Fibroblast of villous mesenchyme (primary cell): ENCODE results near the gene IFI16. TPM values are rescaled to one million over a fixed set of nuclear protein-coding genes. Genes with fewer than 3 reads are reported as not detected.

Experiments used
- DNase-seq: peaks from one replicate; pipeline ENCODE4 v3.0.0-alpha.2; 2010; ENCODE audit warnings: low read depth
- H3K4me3 ChIP-seq: 2 replicates; pipeline ENCODE4 v1.5.1; 2011; ENCODE audit warnings: low read depth, mild to moderate bottlenecking, low read length
- total RNA-seq: library from RNA; depleted of rRNA; stranded (reverse); fragments of >200 nt; gene quantifications from 2 replicates; pipeline ENCODE4 v1.2.3, GENCODE V29; 2012
- TF ChIP-seq, protein P1 (sequence below): IDR thresholded peaks from 2 replicates; pipeline ENCODE4 v1.5.1; 2012; ENCODE audit warnings: low read depth, mild to moderate bottlenecking, low read length; ENCODE audit not compliant: insufficient read depth

IFI16 gene
- total RNA-seq, result 59.9 and 60.5 TPM in 2 replicates

DNA sequence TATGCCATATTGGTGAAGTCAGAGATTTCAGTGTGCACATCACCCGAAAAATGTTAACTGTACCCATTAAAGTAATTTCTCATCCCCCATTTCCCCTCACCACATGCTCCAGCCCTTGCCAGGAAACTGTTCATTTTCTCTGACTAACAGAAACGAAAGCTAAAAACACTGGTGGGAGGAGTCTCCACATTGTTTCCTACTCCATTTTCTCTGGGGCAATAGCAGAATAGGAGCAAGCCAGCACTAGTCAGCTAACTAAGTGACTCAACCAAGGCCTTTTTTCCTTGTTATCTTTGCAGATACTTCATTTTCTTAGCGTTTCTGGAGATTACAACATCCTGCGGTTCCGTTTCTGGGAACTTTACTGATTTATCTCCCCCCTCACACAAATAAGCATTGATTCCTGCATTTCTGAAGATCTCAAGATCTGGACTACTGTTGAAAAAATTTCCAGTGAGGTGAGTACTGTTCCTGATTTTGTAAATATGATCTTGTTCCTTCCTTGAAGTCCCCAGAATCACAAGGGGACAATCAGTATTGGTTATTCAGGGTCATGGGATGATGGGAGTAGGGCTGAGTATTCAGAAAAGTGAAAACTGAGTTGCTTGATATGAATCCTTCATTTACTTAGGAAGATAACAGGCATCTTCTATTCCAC, at the start of gene IFI16:
TSS of gene IFI16 (plus strand) at position 204 of the 658 bp plus-strand sequence. CDS start 4,774 bp downstream, outside the sequence.
- TF ChIP-seq, protein P1, sequence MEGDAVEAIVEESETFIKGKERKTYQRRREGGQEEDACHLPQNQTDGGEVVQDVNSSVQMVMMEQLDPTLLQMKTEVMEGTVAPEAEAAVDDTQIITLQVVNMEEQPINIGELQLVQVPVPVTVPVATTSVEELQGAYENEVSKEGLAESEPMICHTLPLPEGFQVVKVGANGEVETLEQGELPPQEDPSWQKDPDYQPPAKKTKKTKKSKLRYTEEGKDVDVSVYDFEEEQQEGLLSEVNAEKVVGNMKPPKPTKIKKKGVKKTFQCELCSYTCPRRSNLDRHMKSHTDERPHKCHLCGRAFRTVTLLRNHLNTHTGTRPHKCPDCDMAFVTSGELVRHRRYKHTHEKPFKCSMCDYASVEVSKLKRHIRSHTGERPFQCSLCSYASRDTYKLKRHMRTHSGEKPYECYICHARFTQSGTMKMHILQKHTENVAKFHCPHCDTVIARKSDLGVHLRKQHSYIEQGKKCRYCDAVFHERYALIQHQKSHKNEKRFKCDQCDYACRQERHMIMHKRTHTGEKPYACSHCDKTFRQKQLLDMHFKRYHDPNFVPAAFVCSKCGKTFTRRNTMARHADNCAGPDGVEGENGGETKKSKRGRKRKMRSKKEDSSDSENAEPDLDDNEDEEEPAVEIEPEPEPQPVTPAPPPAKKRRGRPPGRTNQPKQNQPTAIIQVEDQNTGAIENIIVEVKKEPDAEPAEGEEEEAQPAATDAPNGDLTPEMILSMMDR, result no peak
- peak; percentile 96 for DNase-seq
- peak within 1 kb of the TSS; percentile 87 for H3K4me3 ChIP-seq

- TF ChIP-seq, protein P1, result no peak
- no peak overlapping the region for H3K4me3 ChIP-seq
- DNase-seq, result no peak
Observed at GRCh38 chr1:158961178-158961577, 48.5 kb upstream of the IFI16 start.

GRCh38 chr1:158962983-158963382, 46.7 kb upstream of the IFI16 start:
- H3K4me3 ChIP-seq, result no peak overlapping the region
- DNase-seq, result no peak

DNA sequence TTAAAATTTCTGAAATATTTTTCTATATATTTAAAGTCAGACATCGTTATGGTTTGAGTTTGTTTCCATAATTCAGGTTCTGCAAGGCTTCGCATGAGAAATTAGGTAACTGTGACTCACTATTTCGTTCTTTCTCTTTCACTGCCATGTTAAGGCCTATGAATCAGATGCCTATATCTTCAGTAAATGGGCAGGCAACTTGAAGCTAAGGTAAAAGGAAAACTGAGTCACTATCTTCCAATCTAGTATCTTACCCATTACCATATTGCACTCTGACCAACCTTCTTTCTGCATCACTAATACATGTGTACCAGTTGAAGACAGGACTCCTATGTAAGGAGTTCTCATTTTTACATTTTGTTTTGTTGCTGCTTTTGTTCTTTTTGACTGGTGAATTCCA, 40.5 kb upstream of the IFI16 start:
- no peak overlapping the region for H3K4me3 ChIP-seq
- DNase-seq, result no peak
- TF ChIP-seq, protein P1, result no peak

More at GRCh38 chr1:158962983-158963382, 46.7 kb upstream of the IFI16 start:
- TF ChIP-seq, protein P1, result no peak

GRCh38 chr1:158969855-158970254, 39.9 kb upstream of the IFI16 start:
- no peak for DNase-seq
- H3K4me3 ChIP-seq, result no peak overlapping the region
- TF ChIP-seq, protein P1, result no peak

DNA sequence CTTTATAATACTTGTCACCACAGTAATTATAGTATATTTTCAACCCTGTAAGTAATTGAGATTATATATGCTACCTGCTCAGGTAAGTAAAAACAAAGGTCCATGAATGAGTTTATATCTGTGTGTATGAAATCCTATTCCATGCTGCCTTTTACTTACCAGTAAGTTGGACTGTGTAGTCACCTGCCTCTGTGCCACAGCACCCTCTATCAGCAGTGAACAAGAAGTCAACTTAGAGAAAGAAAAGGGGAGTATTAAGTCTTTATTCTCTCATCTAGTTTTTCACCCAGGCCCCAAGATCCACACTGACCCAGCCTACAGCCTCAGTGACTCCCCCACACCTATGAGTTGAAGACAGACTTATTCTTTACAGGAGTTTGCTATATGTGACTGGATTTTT, 36.9 kb upstream of the IFI16 start:
- peak; percentile 36 for DNase-seq
- TF ChIP-seq, protein P1, result peak; percentile 33
- no peak overlapping the region for H3K4me3 ChIP-seq

DNA sequence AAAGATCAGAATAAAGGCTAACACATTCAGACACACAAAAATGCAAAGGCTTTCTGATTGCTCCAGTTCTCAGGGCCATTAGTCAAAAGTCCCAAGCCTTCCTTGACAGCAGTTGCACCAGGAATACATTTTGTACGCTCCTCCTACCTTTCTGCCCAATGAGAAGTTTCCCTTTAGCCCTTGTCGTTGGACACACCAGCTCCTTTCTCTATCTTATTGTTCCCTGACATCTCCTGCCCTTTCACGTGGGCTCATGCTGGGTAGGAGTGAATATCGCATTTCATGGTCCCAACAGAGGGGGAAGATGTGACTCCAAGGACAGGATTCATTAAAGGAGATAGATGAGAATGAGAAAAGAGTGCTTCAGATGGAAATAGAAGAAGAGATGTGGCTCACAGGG, 33.5 kb upstream of the IFI16 start:
- DNase-seq, result no peak
- H3K4me3 ChIP-seq, result no peak overlapping the region
- TF ChIP-seq, protein P1, result no peak
